ENCODE results near the gene MRPL43.
A peak's percentile ranks its signal among the peaks of the same experiment; 100 is the strongest.

Gene MRPL43

GRCh38 chr10:100997360-100998182 is 10.3 kb upstream of the MRPL43 start:
- H3K4me3 Mint-ChIP-seq: peak overlapping the region; percentile 88
- peak; percentile 87 for TF ChIP-seq CTCF (IDR thresholded peaks at IDR 0.05)
- peak; percentile 85 for DNase-seq
- peak overlapping the region; percentile 97 for H3K27ac Mint-ChIP-seq
- peaks cover 13% of the 10 kb centered on the region for H3K36me3 Mint-ChIP-seq (ENCODE audit: low read depth)
- peaks cover 3% of the 10 kb centered on the region for H3K27me3 Mint-ChIP-seq (ENCODE audit: low read depth, poor library complexity)
- H3K9me3 Mint-ChIP-seq: no peaks in the 10 kb centered on the region
- peaks cover 55% of the 10 kb centered on the region for H3K4me1 Mint-ChIP-seq

GRCh38 chr10:100996678-100997359 is 9.5 kb upstream of the MRPL43 start:
- no peaks in the 10 kb centered on the region for H3K9me3 Mint-ChIP-seq
- H3K36me3 Mint-ChIP-seq (ENCODE audit: low read depth): peaks cover 13% of the 10 kb centered on the region
- peak overlapping the region; percentile 22 for H3K27ac Mint-ChIP-seq
- no peak for TF ChIP-seq CTCF (IDR thresholded peaks at IDR 0.05)
- H3K4me1 Mint-ChIP-seq: peaks cover 51% of the 10 kb centered on the region
- peak overlapping the region; percentile 88 for H3K4me3 Mint-ChIP-seq
- peaks cover 3% of the 10 kb centered on the region for H3K27me3 Mint-ChIP-seq (ENCODE audit: low read depth, poor library complexity)
- DNase-seq: peak; percentile 62

GRCh38 chr10:100995181-100995580 is 7.9 kb upstream of the MRPL43 start:
- no peaks in the 10 kb centered on the region for H3K9me3 Mint-ChIP-seq
- peaks cover 3% of the 10 kb centered on the region for H3K27me3 Mint-ChIP-seq (ENCODE audit: low read depth, poor library complexity)
- peaks cover 41% of the 10 kb centered on the region for H3K4me1 Mint-ChIP-seq
- peak overlapping the region; percentile 28 for H3K4me3 Mint-ChIP-seq
- peaks cover 27% of the 10 kb centered on the region for H3K36me3 Mint-ChIP-seq (ENCODE audit: low read depth)
- TF ChIP-seq CTCF (IDR thresholded peaks at IDR 0.05): no peak
- DNase-seq: no peak
- no peak overlapping the region for H3K27ac Mint-ChIP-seq

GRCh38 chr10:100993986-100994708 is 6.8 kb upstream of the MRPL43 start:
- Mint-ChIP-seq H3K4me3 (no peak overlapping the region), H3K36me3 (ENCODE audit: low read depth) (peaks cover 27% of the 10 kb centered on the region), H3K27ac (peak overlapping the region; percentile 89), H3K4me1 (peaks cover 48% of the 10 kb centered on the region), H3K9me3 (no peaks in the 10 kb centered on the region), H3K27me3 (ENCODE audit: low read depth, poor library complexity) (peaks cover 3% of the 10 kb centered on the region)
- peak; percentile 66 for TF ChIP-seq CTCF (IDR thresholded peaks at IDR 0.05)
- DNase-seq: peak; percentile 34

GRCh38 chr10:100989088-100989487 is 1.8 kb upstream of the MRPL43 start:
- Mint-ChIP-seq H3K27ac (no peak overlapping the region), H3K4me3 (peak overlapping the region; percentile 97), H3K4me1 (peaks cover 46% of the 10 kb centered on the region), H3K27me3 (ENCODE audit: low read depth, poor library complexity) (no peaks in the 10 kb centered on the region), H3K36me3 (ENCODE audit: low read depth) (peaks cover 32% of the 10 kb centered on the region), H3K9me3 (no peaks in the 10 kb centered on the region)
- no peak for TF ChIP-seq CTCF (IDR thresholded peaks at IDR 0.05)
- no peak for DNase-seq

Data from nephron progenitor cell (in vitro differentiated cells).